MCF 10A (cell line): ENCODE measurements around the gene FBXW5. TPM values are rescaled to one million over a fixed set of nuclear protein-coding genes. Genes with fewer than 3 reads are reported as not detected.

Experiments
- BruUV-seq: library from RNA; stranded (reverse); fragments of 400-500 nt; replicated peaks from 2 replicates; lab custom pipeline; 2021; lab: Mats Ljungman, UMichigan
- CTCF ChIA-PET: fragments of 300-600 bp; sonication (Branson Sonifier 250); formaldehyde crosslinking; extraction: SDS; loops from one replicate; lab custom pipeline; 2021; ENCODE audit warnings: antibody characterized with exemption, inconsistent platforms; lab: Yijun Ruan, JAX
- POLR2A ChIA-PET: fragments of 300-600, 350-650 bp; sonication (Branson Sonifier 250); formaldehyde crosslinking; extraction: SDS; loops from one replicate; lab custom pipeline; 2020; ENCODE audit warnings: antibody characterized with exemption, inconsistent platforms; lab: Yijun Ruan, JAX
- DNase-seq: peaks from one replicate; pipeline ENCODE4 v3.0.0-alpha.2; 2018; ENCODE audit not compliant: unreplicated experiment
- H3K27ac Mint-ChIP-seq: one replicate; pipeline ENCODE4 v1.8.0; 2022; ENCODE audit warnings: mild to moderate bottlenecking, low read depth, mixed read lengths; ENCODE audit not compliant: unreplicated experiment
- H3K27me3 Mint-ChIP-seq: one replicate; pipeline ENCODE4 v1.8.0; 2022; ENCODE audit warnings: mixed read lengths; ENCODE audit not compliant: insufficient read depth, unreplicated experiment
- H3K36me3 Mint-ChIP-seq: one replicate; pipeline ENCODE4 v1.8.0; 2022; ENCODE audit warnings: mild to moderate bottlenecking, moderate library complexity, mixed read lengths; ENCODE audit not compliant: insufficient read depth, unreplicated experiment
- H3K4me1 Mint-ChIP-seq: one replicate; pipeline ENCODE4 v1.8.0; 2022; ENCODE audit warnings: mixed read lengths; ENCODE audit not compliant: insufficient read depth, unreplicated experiment
- H3K4me3 Mint-ChIP-seq: one replicate; pipeline ENCODE4 v1.8.0; 2022; ENCODE audit warnings: mild to moderate bottlenecking, moderate library complexity, mixed read lengths; ENCODE audit not compliant: unreplicated experiment
- H3K9me3 Mint-ChIP-seq: one replicate; pipeline ENCODE4 v1.8.0; 2022; ENCODE audit warnings: mixed read lengths; ENCODE audit not compliant: unreplicated experiment
- intact Hi-C: fragments of 100-400 bp; cut with micrococcal nuclease; formaldehyde crosslinking; loops from 2 replicates; pipeline ENCODE4 v1.14.1; 2022
- total RNA-seq: library from RNA; stranded (reverse); gene quantifications from 2 replicates; pipeline ENCODE4 v1.2.3, GENCODE V29; 2022
- TF ChIP-seq, protein P1 (sequence below): fragments of 200-600 bp; IDR thresholded peaks from one replicate; pipeline ENCODE4 v1.8.0; 2022; ENCODE audit warnings: antibody characterized with exemption, mild to moderate bottlenecking; ENCODE audit not compliant: unreplicated experiment

The FBXW5 gene
- total RNA-seq, 1 experiment from 2014 or later, result 100 TPM

GRCh38 chr9:136939996-136940525, 4.5 kb downstream of the FBXW5 start:
- intact Hi-C loops, result loop anchor here (10.0 kb wide), 1 partner anchor 95 kb away; the partner anchor contains the start of genes AJM1 and PHPT1
- ChIA-PET POLR2A (interaction anchor here (1.4 kb wide), 1 partner anchor 57 kb away, joined by 6 read pairs; no protein-coding TSS in a partner anchor), CTCF (interaction anchor here (0.7 to 1.3 kb wide), 2 partner anchors 96 to 98 kb away, joined by 3 to 8 read pairs; partner anchors contain the start of gene AJM1)
- H3K27me3 Mint-ChIP-seq, result no peaks in the 10 kb centered on the region
- TF ChIP-seq, protein P1, sequence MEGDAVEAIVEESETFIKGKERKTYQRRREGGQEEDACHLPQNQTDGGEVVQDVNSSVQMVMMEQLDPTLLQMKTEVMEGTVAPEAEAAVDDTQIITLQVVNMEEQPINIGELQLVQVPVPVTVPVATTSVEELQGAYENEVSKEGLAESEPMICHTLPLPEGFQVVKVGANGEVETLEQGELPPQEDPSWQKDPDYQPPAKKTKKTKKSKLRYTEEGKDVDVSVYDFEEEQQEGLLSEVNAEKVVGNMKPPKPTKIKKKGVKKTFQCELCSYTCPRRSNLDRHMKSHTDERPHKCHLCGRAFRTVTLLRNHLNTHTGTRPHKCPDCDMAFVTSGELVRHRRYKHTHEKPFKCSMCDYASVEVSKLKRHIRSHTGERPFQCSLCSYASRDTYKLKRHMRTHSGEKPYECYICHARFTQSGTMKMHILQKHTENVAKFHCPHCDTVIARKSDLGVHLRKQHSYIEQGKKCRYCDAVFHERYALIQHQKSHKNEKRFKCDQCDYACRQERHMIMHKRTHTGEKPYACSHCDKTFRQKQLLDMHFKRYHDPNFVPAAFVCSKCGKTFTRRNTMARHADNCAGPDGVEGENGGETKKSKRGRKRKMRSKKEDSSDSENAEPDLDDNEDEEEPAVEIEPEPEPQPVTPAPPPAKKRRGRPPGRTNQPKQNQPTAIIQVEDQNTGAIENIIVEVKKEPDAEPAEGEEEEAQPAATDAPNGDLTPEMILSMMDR, result no peak
- no peaks in the 10 kb centered on the region for H3K9me3 Mint-ChIP-seq
- H3K36me3 Mint-ChIP-seq, result peaks cover 41% of the 10 kb centered on the region
- no peak overlapping the region for H3K4me3 Mint-ChIP-seq
- no TSS peak for BruUV-seq
- H3K4me1 Mint-ChIP-seq, result peaks cover 6% of the 10 kb centered on the region
- H3K27ac Mint-ChIP-seq, result no peak overlapping the region
- no peak for DNase-seq

DNA sequence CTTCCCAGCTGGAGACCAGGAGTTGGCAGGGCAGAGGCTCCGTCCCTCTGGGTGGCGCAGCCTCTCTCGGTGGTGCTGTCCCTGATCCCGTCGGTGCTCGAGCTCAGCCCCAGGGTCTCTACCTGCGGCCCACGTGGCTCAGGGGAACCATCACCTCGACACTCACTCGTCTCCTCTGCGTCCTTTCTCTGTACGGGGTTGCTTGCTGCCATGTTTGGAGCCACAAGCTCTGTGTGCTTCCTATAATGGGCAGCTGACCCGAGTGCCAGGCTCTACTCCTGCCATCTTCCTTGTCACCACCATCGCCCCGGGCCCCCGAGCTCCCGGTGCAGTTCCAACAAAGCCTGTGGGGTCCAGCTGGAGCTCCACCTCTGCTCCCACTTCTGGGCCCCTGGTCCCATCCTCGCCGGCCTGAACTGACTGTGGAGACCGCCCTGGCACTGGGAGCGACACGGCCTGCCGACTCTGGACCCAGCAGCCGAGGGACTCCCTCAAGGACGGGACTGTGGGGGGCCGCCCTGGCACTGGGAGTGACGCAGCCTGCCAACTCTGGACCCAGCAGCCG, 5.0 kb downstream of the FBXW5 start:
- Mint-ChIP-seq H3K4me3 (no peak overlapping the region), H3K4me1 (peaks cover 6% of the 10 kb centered on the region), H3K9me3 (no peaks in the 10 kb centered on the region), H3K27ac (no peak overlapping the region), H3K36me3 (peaks cover 36% of the 10 kb centered on the region), H3K27me3 (no peaks in the 10 kb centered on the region)
- ChIA-PET CTCF (interaction anchor here (0.7 to 1.3 kb wide), 2 partner anchors 95 to 97 kb away, joined by 3 to 8 read pairs; partner anchors contain the start of gene AJM1), POLR2A (interaction anchor here (0.6 to 1.4 kb wide), 2 partner anchors 56 to 80 kb away, joined by 4 to 6 read pairs; no protein-coding TSS in a partner anchor)
- BruUV-seq, result no TSS peak
- no peak for DNase-seq
- TF ChIP-seq, protein P1, result no peak
- intact Hi-C loops, result no loop called here

- no peak overlapping the region for H3K27ac Mint-ChIP-seq
- H3K36me3 Mint-ChIP-seq, result peaks cover 35% of the 10 kb centered on the region
- H3K27me3 Mint-ChIP-seq, result no peaks in the 10 kb centered on the region
- H3K9me3 Mint-ChIP-seq, result no peaks in the 10 kb centered on the region
- BruUV-seq, result no TSS peak
- ChIA-PET CTCF (interaction anchor here (0.7 to 1.3 kb wide), 5 partner anchors 17 to 564 kb away, joined by 3 to 7 read pairs (median 3); partner anchors contain the start of gene CARD9), POLR2A (interaction anchor here (1.3 kb wide), 1 partner anchor 11 kb away, joined by 4 read pairs; no protein-coding TSS in a partner anchor)
- TF ChIP-seq, protein P1, result no peak
- H3K4me1 Mint-ChIP-seq, result peaks cover 12% of the 10 kb centered on the region
- no peak overlapping the region for H3K4me3 Mint-ChIP-seq
- intact Hi-C loops, result no loop called here
- DNase-seq, result no peak
These were observed 7.1 kb downstream of the FBXW5 start for GRCh38 chr9:136937186-136938001.
